Gastrocnemius medialis (tissue), 4 donors: Measurements from ENCODE around the gene MAGEB17. TPM values are rescaled to one million over a fixed set of nuclear protein-coding genes. Genes with fewer than 3 reads are reported as not detected.

Source experiments
- ATAC-seq, 2 donors: fragments of 150-250 bp; one replicate each; pipeline ENCODE4 v1.9.1; 2016
- DNase-seq, 2 donors: peaks; one replicate each; pipeline ENCODE4 v3.0.0-alpha.2; 2019
- H3K27ac ChIP-seq, 4 donors: fragments of 200-600 bp; sonication (generic); 1 replicate in 1 of 4; 2 replicates in 3 of 4; pipeline ENCODE4 v1.5.1; 2016 to 2018; ENCODE audit warnings: mild to moderate bottlenecking in 2 of 4, moderate library complexity in 1 of 4
- H3K27me3 ChIP-seq, 3 donors: fragments of 200-600 bp; sonication (generic) in 2 of 3; 1 replicate in 1 of 3; 2 replicates in 2 of 3; pipeline versions ENCODE4 v1.5.1 to v1.6.0; 2016 to 2019; ENCODE audit warnings: mild to moderate bottlenecking in 1 of 3, moderate library complexity in 1 of 3
- H3K36me3 ChIP-seq, 2 donors: fragments of 200-600 bp; sonication (generic) in 1 of 2; one replicate each; pipeline ENCODE4 v1.5.1; 2017 to 2018
- H3K4me1 ChIP-seq, 2 donors: fragments of 200-600 bp; sonication (generic) in 1 of 2; one replicate each; pipeline ENCODE4 v1.5.1; 2016 to 2017; ENCODE audit warnings: mild to moderate bottlenecking in 2 of 2
- H3K4me3 ChIP-seq, 4 donors: fragments of 200-600 bp; sonication (generic) in 3 of 4; 1 replicate in 1 of 4; 2 replicates in 3 of 4; pipeline ENCODE4 v1.5.1; 2016 to 2019; ENCODE audit warnings: mild to moderate bottlenecking in 2 of 4
- H3K9me3 ChIP-seq, 3 donors: fragments of 200-600 bp; sonication (generic) in 2 of 3; 1 replicate in 1 of 3; 2 replicates in 2 of 3; pipeline ENCODE4 v1.5.1; 2016 to 2019
- CTCF ChIP-seq, 5 experiments: fragments of 450-650 bp in 3 of 5; fragments of 200-600 bp in 2 of 5; sonication (generic) in 2 of 5; IDR thresholded peaks in 4 of 5; conservative IDR thresholded peaks in 1 of 5; 1 replicate in 4 of 5; 2 replicates in 1 of 5; pipeline ENCODE4 v1.5.1; 2016 to 2019; ENCODE audit warnings: antibody characterized with exemption in 5 of 5, mild to moderate bottlenecking in 3 of 5, moderate library complexity in 3 of 5
- POLR2A ChIP-seq, 2 donors: fragments of 450-650 bp; IDR thresholded peaks; one replicate each; pipeline ENCODE4 v1.6.1; 2017; ENCODE audit warnings: antibody characterized with exemption in 2 of 2, mild to moderate bottlenecking in 2 of 2, moderate library complexity in 2 of 2
- in situ Hi-C, 4 donors: fragments of 200-750 bp; cut with MboI; loops; one replicate each; pipeline versions ENCODE4 v1.15.0 to v1.8.0; 2017; ENCODE audit warnings: low sequenced_read_pairs in 4 of 4
- intact Hi-C: fragments of 100-400 bp; cut with DNase I; formaldehyde crosslinking; loops from one replicate; pipeline ENCODE4 v1.15.1; 2023; ENCODE audit warnings: low total_unique reads
- total RNA-seq, 4 donors: library from RNA; depleted of rRNA; stranded (reverse); fragments of >200 nt; gene quantifications; one replicate each; pipeline versions ENCODE4 v1.1.0 to v1.2.3, GENCODE V29; 2016

MAGEB17 gene
- total RNA-seq, 4 donors from 2014 or later: not detected

GRCh38 chrX:16137416-16138107, 29.7 kb upstream of the MAGEB17 start:
- no peak overlapping the region for H3K4me3 ChIP-seq
- H3K36me3 ChIP-seq: no peaks in the 10 kb centered on the region
- no peak for DNase-seq
- in situ Hi-C loops (no loop called here), intact Hi-C loops (no loop called here)
- no peak overlapping the region for H3K27ac ChIP-seq
- H3K4me1 ChIP-seq: no peaks in the 10 kb centered on the region
- no peak for ATAC-seq
- TF ChIP-seq POLR2A (IDR thresholded peaks at IDR 0.05): no peak
- TF ChIP-seq CTCF (IDR thresholded peaks at IDR 0.05 in 4 of 5, conservative IDR thresholded peaks at IDR 0.05 in 1 of 5): no peak
- no peaks in the 10 kb centered on the region for H3K27me3 ChIP-seq
- no peaks in the 10 kb centered on the region for H3K9me3 ChIP-seq

- H3K4me3 ChIP-seq: no peak overlapping the region
- H3K27ac ChIP-seq: no peak overlapping the region
- H3K27me3 ChIP-seq: no peaks in the 10 kb centered on the region
- no peaks in the 10 kb centered on the region for H3K9me3 ChIP-seq
- DNase-seq (no peak), ATAC-seq (no peak)
- TF ChIP-seq POLR2A (IDR thresholded peaks at IDR 0.05): no peak
- no peak for TF ChIP-seq CTCF (IDR thresholded peaks at IDR 0.05 in 4 of 5, conservative IDR thresholded peaks at IDR 0.05 in 1 of 5)
- in situ Hi-C loops (no loop called here), intact Hi-C loops (no loop called here)
- no peaks in the 10 kb centered on the region for H3K36me3 ChIP-seq
- no peaks in the 10 kb centered on the region for H3K4me1 ChIP-seq
These were observed 29.2 kb upstream of the MAGEB17 start for GRCh38 chrX:16138108-16138427.

GRCh38 chrX:16140448-16140847, 26.8 kb upstream of the MAGEB17 start:
- ATAC-seq (no peak), DNase-seq (no peak)
- Histone ChIP-seq H3K9me3 (no peaks in the 10 kb centered on the region), H3K36me3 (no peaks in the 10 kb centered on the region), H3K4me3 (no peak overlapping the region), H3K27ac (no peak overlapping the region), H3K27me3 (no peaks in the 10 kb centered on the region), H3K4me1 (no peaks in the 10 kb centered on the region)
- in situ Hi-C loops: no loop called here
- TF ChIP-seq CTCF (IDR thresholded peaks at IDR 0.05 in 4 of 5, conservative IDR thresholded peaks at IDR 0.05 in 1 of 5) (no peak), POLR2A (IDR thresholded peaks at IDR 0.05) (no peak)
- intact Hi-C loops: no loop called here

GRCh38 chrX:16140983-16141382, 26.3 kb upstream of the MAGEB17 start:
- H3K4me1 ChIP-seq: no peaks in the 10 kb centered on the region
- no peaks in the 10 kb centered on the region for H3K9me3 ChIP-seq
- H3K4me3 ChIP-seq: no peak overlapping the region
- no peaks in the 10 kb centered on the region for H3K36me3 ChIP-seq
- H3K27ac ChIP-seq: no peak overlapping the region
- ATAC-seq (no peak), DNase-seq (no peak)
- in situ Hi-C loops (no loop called here), intact Hi-C loops (no loop called here)
- TF ChIP-seq CTCF (IDR thresholded peaks at IDR 0.05 in 4 of 5, conservative IDR thresholded peaks at IDR 0.05 in 1 of 5): no peak
- no peak for TF ChIP-seq POLR2A (IDR thresholded peaks at IDR 0.05)
- H3K27me3 ChIP-seq: no peaks in the 10 kb centered on the region
